T-helper 2 cell treated with Interferon-gamma antibody and Interleukin-4, amounts not matched to agents 100 ng/mL and 5 ng/mL, for 36 hours (primary cell): ENCODE results near the gene GAS1. TPM values are rescaled to one million over a fixed set of nuclear protein-coding genes. Genes with fewer than 3 reads are reported as not detected.

Experiments
- intact Hi-C: fragments of 100-400 bp; cut with micrococcal nuclease; formaldehyde crosslinking; loops from one replicate; pipeline ENCODE4 v1.15.1; 2023
- total RNA-seq: library from RNA; stranded (reverse); gene quantifications from 2 replicates; pipeline ENCODE4 v1.2.3, GENCODE V29; 2022

Gene GAS1
- total RNA-seq = 0.30 and 0.39 TPM in 2 replicates

- intact Hi-C loops = loop anchor here (2.0 to 5.0 kb wide), 5 partner anchors 595 to 1205 kb away; partner anchors contain the start of genes AGTPBP1, NAA35 and TUT7
These were observed at the start of gene GAS1 for GRCh38 chr9:86947146-86948073. Gene GAS1, minus strand, starts transcription at chr9:86947506. Its CDS starts 727 bp downstream, at chr9:86946779.

GRCh38 chr9:86994231-86994630 is 46.9 kb upstream of the GAS1 start:
- intact Hi-C loops = no loop called here

- intact Hi-C loops = no loop called here
These were observed 46.5 kb upstream of the GAS1 start for GRCh38 chr9:86993830-86994229.

- intact Hi-C loops = no loop called here
These were observed 43.8 kb upstream of the GAS1 start for GRCh38 chr9:86991077-86991476.

- intact Hi-C loops = no loop called here
These were observed 43.0 kb upstream of the GAS1 start for GRCh38 chr9:86990290-86990689.

- intact Hi-C loops = no loop called here
These were observed 40.6 kb upstream of the GAS1 start for GRCh38 chr9:86987900-86988299.

GRCh38 chr9:86985132-86985647 is 37.9 kb upstream of the GAS1 start:
- intact Hi-C loops = no loop called here

- intact Hi-C loops = no loop called here
These were observed 36.4 kb upstream of the GAS1 start for GRCh38 chr9:86983620-86984259.

GRCh38 chr9:86983249-86983619 is 35.9 kb upstream of the GAS1 start:
- intact Hi-C loops = no loop called here

- intact Hi-C loops = no loop called here
These were observed 33.5 kb upstream of the GAS1 start for GRCh38 chr9:86980802-86981201.

- intact Hi-C loops = no loop called here
These were observed 32.4 kb upstream of the GAS1 start for GRCh38 chr9:86979657-86980056.

GRCh38 chr9:86978922-86979474 is 31.7 kb upstream of the GAS1 start:
- intact Hi-C loops = no loop called here

- intact Hi-C loops = no loop called here
These were observed 31.1 kb upstream of the GAS1 start for GRCh38 chr9:86978413-86978812.

- intact Hi-C loops = no loop called here
These were observed 30.0 kb upstream of the GAS1 start for GRCh38 chr9:86977205-86977835.

- intact Hi-C loops = no loop called here
These were observed 28.3 kb upstream of the GAS1 start for GRCh38 chr9:86975606-86976005.

GRCh38 chr9:86975036-86975435 is 27.7 kb upstream of the GAS1 start:
- intact Hi-C loops = no loop called here

GRCh38 chr9:86974421-86974820 is 27.1 kb upstream of the GAS1 start:
- intact Hi-C loops = no loop called here

- intact Hi-C loops = no loop called here
These were observed 24.4 kb upstream of the GAS1 start for GRCh38 chr9:86971742-86972141.

GRCh38 chr9:86968258-86968920 is 21.1 kb upstream of the GAS1 start:
- intact Hi-C loops = no loop called here

GRCh38 chr9:86966852-86967511 is 19.7 kb upstream of the GAS1 start:
- intact Hi-C loops = no loop called here
